Activated CD8-positive, alpha-beta memory T cell treated with anti-CD3 and anti-CD28 coated beads for 4 hours (primary cell): ENCODE measurements around the gene ARRB1.

Experiments used
- DNase-seq, 2 donors: peaks; one replicate each; pipeline ENCODE4 v3.0.0-alpha.2; 2020; ENCODE audit warnings: low read depth in 2 of 2

The ARRB1 gene

DNA sequence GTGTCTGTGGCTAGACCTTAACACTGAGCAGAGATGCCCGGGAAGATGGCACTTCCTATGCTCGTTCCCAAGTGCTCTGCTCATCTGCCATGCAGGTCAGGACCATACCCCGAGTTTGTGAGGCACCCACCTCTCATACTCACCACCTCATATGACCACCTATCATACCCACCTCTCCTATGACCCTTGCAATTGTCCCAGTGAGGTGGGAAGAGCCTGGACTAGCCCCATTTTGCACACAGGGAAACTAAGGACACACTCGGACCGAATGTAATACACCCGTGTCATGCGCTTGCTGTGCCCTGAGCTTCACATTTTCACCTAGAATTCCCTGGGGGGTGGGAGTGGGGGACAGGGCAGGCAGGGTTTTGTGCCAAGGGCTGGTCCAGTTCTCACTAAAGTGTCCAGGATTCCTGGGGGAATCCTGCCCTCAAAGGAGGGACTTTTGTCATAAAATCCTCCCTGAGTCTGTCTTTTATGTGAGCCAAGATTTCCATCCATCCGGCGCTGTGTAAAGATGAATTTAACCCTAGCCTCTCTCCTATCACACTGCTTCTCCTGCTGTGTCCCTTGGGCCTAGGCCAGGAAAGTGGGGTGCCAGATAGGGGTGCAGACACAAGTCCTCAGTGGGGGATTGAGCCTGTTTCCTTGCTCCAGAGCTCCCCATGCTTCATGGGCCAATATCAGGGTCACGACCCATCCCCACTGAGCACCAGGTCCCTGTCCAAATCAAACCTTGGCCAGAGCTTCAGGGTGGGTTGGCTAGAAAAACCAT is 90.9 kb downstream of the ARRB1 start:
- DNase-seq = no peak

DNA sequence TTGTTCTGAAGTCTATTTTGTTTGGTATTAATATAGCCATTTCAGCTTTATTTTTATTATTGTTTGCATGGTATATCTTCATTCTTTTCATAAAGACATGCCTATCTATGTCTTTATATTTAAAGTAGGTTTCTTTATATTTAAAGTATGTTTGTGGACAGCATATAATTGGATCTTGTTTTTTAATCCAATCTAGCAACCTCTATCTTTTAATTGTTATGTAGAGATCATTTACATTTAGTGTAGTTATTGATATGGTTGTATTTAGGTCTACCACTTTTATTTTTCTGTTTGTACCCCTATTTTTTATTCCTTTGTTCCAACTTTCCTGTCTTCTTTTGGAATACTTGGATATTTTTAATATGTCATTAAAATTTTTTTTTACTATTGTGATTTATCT is 97.1 kb downstream of the ARRB1 start:
- DNase-seq = no peak

DNA sequence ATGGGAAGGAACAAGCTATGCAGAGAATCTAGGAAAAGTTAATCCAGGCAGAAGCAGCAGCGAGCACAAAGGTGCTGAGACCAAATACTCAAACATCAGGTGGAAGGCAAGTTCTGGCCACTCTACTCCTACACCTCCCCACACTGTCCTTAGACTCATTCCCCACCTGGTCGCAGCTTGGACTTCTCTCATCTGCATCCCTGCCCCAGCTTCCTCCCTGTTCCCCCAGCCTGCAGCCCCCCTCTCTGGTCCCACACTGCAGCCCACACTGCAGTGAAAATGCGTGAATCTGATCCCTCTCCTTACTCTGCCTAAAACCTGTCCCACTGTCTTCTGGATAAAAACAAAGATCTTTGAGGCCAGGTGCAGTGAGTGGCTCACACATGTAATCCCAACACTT is 101.8 kb downstream of the ARRB1 start:
- DNase-seq = no peak

DNA sequence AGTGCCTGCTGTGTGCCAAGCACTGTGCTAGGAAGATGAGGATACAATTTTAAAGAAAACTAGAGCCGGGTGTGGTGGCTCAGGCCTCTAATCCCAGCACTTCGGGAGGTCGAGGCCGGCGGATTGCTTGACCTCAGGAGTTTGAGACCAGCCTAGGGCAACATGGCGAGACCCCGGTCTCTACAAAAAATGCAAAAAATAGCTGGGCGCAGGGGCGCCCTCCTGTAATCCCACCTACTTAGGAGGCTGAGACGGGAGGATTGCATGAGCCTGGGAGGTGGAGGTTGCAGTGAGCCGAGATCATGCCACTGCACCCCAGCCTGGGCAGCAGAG is 102.6 kb downstream of the ARRB1 start:
- DNase-seq = no peak

DNA sequence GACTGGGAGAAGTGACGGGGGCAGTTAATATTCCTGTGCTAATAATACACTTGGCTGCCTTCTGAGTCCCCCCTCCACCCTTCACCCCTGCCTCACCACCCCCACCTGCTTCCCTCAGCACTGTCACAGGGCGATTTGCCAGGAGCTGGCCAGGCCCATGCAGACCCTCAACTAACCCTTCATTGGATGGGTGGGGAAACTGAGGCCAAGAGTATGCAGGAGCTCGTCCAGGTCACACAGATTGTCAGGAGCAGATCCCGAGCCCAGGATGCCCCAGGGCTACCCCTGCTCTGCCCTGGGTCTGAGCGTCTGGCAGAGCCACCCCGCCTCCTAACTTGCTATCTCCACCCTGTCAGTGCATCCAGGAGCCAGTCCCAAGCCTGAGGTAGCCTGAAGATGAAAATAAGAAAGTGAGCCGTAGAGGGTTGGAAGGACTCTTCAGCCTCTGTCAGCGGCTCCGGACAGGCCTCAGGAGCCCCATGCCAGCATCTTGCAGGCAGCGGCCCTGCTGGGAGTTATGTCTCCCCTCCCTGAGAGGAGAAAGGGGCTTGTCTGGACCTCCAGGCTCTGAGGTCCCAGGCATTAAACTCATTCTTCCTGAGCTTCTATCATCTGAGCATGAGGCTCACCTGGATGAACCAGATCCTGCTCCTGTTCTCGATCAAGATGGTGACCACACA is 104.7 kb downstream of the ARRB1 start:
- no peak for DNase-seq

DNA sequence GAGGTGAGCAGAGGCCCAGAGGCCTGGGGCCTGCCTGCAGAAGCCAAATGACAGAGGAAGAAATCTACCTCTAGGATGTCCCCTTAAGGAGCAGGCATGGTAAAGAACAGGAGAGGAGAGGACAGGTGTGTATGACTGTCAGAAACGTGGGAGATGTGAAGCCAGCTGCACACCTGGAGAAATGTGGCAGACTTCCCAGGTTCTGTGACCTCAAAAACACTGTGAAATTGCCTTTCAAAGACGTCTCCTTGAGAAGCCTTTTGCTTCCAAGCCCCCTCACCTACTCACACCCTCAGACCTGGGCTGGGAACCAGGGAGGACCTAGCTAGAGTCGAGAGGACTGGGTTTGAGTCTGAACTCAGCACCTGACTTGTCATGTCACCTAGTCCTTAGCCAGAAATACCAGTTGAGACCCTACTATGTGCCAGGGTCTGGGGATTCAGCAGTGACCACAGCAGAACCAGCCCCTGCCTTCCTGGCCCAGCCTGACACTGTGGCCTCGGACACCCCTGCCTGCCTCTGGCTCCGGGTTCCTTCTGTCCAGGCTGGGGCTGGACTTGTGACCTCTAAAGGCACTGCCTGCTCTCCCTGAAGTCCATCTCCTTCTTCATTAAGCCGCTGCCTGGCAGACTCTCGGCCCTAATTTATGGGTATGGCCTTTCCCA is 105.3 kb downstream of the ARRB1 start:
- no peak for DNase-seq

DNA sequence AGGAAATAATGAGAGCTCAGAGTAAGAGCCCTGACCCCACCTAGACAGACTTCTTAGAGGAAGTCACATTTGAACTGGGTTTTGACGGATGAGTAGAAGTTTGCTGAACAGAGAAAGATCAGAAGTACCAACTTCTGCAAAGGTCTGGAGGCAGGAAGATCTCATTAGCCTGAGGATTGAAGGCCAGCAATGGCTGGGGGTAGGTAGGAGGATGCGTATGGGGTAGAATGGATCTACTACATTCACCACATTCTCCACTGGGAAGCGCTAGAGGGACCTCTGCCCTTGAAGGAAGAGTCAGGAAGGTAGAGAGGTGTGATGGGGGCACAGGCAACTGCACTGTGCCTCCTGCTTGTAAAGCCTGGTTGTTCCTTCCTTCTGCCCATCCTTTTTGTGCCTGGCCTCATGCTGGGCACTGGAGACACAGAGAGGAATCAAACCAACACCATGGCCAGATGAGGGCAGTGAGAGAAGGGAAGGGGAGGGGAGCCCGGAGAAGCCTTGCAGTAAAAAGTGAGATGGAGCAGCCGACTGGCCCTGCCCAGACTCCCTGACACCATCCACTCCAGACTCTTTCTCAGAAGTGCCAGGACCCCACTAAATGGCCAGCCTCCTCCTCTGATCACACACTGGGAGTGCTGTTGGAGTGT is 106.0 kb downstream of the ARRB1 start:
- no peak for DNase-seq

DNA sequence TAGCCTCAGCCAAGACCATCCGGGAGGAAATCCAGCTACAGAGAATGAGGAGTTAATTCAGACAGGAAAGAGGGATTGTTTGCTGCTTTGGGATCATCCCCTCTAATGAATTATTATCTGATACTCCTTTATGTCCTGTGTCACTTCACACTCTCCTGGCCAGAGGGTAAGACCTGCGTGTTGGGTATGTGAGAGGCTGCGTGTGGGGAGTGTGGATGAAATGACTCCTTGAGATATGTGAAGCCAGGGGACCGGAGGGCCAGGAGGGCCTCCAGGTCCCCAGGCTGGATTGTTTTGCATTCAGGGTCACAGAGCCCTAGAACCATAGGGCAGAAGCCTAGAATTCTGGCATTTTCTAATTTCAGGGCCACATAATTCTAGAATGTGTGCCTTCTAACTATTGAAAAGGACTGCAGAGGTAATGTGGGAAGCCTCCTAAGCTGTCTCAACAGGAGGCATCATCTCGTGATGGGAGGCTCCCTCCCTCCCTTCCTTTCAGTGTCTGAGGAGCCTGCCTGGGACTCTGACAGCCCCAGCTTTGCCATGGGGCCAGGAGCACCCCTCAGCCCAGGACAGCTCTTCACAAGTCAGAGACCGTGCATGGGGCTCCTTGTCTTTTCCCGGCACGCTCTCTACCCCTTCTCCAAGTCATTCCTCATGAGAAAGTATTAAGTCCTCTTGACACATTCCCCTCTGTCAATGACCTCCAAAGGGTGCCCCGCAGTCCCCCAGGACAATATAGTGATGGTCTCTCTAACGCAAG is 107.2 kb downstream of the ARRB1 start:
- no peak for DNase-seq

DNA sequence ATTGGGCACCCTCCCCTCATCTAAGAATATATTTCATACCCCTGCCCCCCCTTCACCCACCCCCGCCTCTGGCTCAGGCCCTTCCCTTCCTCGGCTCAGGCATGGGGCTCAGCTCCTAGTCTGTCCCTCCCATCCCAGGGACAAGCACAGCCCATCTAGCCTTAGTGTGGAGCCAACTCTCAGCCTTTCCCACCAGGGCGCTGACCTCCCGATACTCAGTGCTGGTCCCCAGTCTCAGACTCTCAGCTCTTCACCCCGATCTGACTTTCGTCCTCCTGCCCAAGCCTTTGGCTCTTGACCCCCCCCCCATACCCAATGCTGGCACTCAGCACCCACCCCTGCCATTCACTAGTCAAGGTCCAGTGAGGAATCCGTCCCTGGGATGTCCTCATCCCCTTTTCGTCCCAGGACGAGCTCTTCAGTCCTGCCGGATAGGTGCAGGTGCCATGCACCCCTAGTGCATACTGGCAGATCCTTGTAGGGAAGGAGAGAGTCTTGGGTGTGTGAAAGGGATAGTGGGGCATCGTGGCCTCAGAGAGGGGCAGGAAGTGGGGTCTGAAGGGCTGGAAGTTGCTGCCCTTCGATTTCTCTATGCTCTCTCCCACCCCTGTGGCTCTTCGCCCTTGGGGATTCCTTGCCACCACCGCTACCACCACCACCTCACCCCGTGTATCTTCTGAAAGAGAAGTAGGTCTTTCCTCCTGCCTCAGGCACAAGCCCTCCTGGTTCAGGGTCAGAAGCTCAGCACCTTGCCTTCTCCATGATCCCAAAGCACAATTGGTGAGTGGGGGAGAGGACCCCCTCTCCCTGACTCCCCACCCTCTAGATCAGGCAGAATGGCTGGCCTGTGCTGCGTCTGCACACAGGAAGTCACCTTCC is 108.5 kb downstream of the ARRB1 start:
- DNase-seq = no peak

DNA sequence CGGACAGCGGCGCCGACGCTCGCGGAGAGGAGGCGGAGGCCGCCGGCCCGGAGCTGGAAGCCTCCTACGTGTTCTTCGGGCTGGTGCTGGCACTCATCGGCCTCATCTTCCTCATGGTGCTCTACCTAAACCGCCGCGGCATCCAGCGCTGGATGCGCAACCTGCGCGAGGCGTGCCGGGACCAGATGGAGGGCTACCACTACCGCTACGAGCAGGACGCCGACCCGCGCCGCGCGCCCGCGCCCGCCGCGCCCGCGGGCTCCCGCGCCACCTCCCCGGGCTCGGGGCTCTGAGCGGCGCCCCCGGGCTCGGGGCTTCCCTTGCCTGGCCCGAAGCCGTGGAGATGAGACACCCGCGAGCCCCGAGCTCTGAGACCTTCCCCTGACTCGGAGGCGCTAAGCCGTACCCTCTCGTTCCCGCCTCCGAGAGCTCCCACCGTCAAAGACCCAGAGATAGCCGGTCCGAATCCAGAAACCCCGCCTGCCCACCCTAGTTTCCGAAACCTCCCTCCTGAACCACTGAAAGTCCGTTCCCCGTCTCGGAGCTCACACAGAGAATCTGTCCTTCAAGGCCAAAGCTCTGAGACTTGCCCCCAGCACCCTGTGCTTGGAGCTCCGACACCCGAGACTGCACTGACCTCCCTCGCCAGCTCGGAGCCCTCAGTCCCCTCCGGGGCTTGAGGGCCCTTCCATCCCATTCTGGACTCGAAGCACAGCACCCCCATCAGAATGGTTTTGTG is 109.4 kb downstream of the ARRB1 start:
- no peak for DNase-seq

DNA sequence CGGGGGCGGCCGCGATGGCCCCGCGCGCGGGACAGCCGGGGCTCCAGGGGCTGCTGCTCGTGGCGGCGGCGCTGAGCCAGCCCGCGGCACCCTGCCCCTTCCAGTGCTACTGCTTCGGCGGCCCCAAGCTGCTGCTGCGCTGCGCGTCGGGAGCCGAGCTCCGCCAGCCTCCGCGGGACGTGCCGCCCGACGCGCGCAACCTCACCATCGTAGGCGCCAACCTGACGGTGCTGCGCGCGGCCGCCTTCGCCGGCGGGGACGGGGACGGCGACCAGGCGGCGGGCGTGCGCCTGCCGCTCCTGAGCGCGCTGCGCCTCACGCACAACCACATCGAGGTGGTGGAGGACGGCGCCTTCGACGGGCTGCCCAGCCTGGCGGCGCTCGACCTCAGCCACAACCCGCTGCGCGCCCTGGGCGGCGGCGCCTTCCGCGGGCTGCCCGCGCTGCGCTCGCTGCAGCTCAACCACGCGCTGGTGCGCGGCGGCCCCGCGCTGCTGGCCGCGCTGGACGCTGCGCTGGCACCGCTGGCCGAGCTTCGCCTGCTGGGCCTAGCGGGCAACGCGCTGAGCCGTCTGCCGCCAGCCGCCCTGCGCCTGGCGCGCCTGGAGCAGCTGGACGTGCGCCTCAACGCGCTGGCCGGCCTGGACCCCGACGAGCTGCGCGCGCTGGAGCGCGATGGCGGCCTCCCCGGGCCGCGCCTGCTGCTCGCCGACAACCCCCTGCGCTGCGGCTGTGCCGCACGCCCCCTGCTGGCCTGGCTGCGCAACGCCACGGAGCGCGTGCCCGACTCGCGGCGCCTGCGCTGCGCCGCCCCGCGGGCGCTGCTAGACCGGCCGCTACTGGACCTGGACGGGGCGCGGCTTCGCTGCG is 110.2 kb downstream of the ARRB1 start:
- peak; percentile 64 to 76 for DNase-seq

DNA sequence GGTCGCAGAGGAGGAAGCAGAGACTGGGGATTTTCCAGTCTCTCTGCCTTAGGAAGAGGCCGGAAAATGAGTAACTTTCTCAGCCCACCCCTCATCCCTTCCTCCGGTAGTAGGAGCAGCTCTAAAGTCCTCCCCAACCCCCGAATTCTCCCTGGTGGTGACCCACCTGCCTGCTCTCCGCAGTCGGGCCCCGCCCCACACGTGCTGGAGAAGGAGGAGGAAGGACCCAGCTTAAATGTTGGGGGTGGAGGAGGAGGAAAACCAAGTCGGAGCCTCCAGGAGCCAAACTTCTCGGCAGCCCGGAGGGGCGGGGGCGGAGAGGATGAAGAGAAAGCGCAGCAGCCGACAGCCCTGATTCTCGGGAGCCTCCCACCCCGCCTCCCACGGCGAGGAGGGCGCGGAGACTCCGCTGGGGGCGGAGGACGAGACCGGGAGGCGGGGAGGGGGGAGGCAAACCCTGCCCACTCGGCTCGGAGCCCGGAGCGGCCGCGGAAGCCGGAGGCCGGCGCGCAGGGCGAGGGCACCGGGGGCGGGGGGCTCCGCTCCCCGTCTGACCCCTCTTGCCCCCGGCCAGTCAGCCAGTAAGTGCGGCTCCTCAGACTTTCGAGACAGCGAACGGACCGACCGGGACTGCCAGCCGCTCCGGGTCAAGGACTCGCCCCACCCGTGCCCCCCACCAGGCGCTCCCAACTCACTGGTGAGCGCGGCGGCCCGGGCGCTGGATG is 111.0 kb downstream of the ARRB1 start, which contains the start of gene TPBGL:
TSS of gene TPBGL (plus strand) at position 464 of the 725 bp plus-strand sequence. CDS start 276 bp downstream, outside the sequence.
- DNase-seq = peak in 1 of 2 donors; percentile 8

DNA sequence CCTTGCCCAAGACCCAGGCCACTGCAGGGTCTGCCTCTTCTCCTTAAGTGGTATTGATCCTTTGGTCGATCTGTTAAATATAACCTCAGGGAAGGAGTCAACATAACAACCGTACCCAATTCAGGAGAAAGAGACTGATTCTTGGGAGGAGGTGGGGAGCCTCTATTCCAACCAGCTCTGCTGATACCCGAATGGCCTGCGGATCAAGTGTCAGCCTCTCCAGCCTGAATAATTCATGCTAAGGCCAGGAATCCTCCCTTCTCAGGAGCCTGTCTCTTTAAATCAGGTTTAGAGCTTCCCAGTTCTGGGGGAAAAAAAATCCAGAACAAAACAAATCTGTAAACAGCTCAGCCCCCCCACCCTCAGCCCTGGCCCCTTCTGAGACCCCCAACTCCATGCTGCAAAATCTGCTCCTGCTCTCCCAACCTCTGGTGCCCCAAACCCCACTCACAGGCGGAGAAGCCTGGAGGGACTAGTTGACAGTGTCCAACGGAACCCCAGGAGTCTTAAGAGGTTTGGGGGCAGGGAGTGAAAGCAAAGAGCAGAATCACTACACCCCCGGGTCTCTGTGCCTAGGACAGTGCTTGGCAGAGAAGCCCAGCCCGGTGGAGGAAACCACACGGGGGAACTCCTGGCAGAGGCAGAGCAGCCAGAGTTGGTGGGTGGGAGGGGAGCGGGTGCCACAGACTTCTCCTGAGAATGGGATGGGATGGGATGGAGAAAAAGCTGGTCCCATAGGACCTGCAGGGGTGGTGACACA is 111.8 kb downstream of the ARRB1 start:
- no peak for DNase-seq

DNA sequence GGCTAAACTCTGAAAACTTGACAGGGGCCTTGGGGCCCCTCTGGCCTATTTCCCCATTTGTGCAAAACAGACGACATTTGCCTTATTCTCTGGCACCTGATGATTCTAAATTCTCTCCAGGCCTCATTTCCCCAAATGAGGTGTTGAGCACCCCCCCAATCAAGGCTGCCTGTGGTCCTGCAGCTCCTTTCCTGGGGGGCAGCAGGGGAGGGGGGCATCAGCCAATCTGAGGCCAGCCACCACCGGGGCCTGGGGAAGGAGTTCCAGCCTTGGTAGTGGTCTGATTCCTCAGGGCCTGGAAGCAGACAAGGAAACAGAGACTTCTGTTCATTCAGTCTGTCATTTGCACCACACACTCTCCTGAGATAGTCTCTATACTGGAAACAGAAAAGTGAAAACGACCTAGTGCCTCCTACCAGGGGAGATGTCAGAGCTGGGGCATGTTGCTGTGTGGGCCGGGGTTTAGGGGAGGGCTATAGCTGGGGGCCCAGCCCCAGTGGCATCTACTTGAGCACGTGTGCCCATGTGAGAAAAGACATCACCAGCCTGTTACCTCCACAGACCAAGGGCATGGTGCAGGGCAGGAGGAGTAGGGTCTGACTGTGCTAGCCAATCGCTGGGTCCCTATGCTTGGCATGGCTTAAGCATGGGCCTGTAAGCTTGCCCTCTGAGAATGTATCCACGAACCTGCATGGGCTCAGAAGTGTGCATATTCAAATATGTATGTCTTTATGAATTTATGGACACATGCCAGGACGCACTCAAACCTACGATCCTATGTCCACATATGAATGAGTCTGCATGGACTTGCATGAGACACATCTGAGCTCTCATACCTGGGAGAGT is 112.6 kb downstream of the ARRB1 start:
- DNase-seq = no peak

DNA sequence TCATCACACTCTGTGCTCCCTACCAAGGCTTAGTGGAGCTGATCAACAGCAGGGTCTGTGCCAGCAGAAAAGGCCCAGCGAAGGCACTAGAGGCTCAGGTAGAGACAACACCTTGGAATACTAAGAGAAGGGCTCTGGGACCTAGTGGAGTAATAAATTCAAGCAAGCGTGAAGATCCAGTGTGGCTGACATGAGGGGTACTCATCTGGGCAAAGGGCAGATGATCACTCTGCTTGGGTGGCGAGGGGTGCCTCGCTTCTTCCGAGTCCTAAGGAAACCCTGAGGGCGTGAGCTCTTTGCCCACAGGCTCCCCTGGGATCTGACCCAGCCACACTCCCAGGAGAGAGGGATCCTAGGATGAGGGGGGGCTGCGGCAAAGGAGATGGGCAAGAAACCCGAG is 114.4 kb downstream of the ARRB1 start:
- DNase-seq = no peak

DNA sequence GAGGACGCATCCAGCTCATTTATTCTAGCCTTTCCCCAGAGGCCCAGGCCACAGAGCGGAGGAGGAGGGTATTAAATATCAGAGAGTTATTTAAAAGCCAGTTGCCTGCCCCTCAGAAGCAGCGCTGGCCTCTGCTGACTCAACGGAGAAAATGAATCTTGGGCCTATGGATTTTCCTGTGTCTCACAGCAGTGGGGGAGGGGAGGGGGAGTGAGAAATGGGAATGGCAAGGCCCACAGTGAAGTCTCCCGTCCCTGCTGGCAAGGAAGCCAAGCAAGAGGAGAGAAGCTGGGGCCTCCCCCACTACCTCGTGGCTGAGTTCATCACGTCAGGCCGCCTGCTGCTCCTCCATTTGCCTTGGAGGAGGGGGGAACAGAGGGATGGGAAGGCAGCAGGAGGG is 115.4 kb downstream of the ARRB1 start:
- no peak for DNase-seq

DNA sequence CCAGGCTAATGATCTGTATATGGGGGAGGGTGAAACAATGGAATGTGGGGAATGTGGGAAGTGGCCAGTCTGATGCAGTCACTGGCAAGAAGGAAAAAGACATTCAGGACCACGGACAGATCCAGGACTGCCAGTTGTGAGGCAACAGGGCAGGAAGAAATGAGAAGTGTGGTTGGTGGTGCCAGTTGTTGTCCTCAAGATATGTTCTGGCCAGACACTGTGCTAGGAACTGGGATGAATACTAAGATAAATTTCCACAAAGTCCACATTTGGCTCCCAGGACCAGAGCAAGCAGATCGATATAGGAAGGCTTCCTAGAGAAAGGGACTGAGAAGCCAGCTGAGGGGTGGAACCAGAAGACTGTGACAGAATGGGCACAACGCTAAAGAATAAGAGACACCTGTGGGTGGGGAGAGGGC is 117.7 kb downstream of the ARRB1 start:
- no peak for DNase-seq
